Tongue (tissue), 2 donors: Measurements from ENCODE around the gene RAG1. TPM values are rescaled to one million over a fixed set of nuclear protein-coding genes. Genes with fewer than 3 reads are reported as not detected.
A peak's percentile ranks its signal among the peaks of the same experiment; 100 is the strongest.

Experiments used
- DNase-seq: peaks from one replicate; pipeline ENCODE4 v3.0.0-alpha.2; 2015
- total RNA-seq: library from RNA; depleted of rRNA; stranded (reverse); fragments of >200 nt; gene quantifications from one replicate; pipeline ENCODE4 v1.2.3, GENCODE V29; 2014

The RAG1 gene
- total RNA-seq, 1 donor from 2014 or later: 2.2 TPM

DNA sequence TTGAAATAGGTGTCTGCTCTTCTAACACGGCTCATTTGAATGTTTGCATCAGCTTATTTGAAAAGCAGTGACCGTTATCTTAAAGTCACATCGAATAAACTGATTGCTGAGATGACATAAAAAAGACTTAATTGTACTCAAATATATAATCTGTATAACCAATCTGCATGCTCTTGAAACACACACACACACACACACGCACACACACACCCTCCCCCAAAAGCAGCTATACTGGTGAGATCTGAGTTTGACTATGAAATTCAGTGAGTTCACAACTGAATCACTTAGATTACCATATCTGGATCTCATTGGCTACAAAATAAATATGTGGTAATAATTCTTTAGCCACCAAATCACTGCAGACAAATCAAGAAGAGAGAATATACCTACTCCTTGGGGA, 22.7 kb downstream of the RAG1 start:
- no peak for DNase-seq

DNA sequence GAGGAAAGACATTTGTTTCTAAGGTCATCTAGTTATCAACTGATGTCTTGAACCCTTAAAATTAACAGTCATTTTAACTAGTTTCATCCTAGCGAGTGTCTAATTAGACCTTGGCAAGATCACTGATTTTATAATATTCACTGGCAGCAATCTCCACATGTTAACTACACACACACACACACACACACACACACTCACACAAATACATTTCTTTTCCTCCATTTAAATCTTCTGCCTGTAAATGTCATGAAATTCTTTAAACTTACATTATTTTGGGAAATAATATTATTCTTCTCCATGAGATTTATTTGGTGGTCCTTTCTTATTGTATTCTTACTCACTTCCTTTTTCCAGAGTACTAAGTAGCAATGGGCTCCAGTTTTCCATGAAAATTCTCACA, 23.6 kb downstream of the RAG1 start:
- no peak for DNase-seq

DNA sequence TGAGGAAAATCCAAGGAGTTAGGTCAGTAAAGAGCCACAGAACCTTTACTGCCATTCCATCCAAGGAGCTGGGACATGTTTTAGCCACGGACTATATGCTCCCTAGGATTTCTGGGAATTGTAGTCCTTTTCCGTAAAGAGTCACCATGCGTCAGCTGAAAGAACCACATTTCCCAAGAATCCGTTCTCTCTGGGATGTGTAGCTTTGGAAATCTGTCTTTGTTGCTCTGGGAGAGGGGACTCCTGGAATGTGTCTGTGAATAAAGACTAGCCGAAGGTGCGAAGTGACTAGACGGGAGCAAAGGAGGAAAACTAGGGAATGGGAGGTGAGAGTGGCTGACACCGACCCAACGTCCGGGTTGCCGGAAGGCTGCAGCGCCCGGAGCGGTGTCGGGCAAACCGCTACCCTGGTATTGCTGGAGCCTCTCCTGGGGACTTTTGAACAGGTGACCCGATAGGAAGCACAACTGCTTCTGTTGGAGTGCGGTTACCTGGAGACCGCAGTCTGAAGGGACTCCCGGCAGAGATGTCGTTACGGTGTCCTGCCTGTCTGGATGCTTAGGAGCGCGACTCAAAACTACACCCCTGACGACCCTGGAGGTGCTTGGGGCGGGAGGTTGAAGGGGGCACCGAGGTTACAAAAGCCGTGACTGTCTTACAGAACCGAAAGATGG, 26.6 kb downstream of the RAG1 start, which contains the start of gene IFTAP:
TSS of gene IFTAP (plus strand) at position 187 of the 674 bp plus-strand sequence. CDS start 15,602 bp downstream, outside the sequence.
- DNase-seq: peak; percentile 97

DNA sequence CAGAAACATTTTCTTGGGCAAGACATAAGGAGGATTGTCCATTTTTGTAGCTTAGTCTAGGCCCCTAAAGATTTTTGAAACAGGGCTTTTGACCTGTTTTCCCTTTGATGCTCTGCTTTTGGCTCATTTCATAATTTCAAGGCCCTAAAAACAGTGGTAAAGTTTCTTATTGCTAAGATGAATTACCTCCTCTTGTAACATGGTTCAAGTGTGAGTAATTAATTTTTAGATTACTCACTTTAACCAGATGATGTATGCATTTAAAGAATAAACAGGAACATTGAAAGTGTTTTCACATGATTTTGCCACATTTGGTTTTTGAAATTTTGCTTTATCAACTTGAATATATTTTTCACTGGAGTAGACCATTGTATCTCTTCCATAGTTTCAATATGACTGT, 29.1 kb downstream of the RAG1 start:
- DNase-seq: no peak

DNA sequence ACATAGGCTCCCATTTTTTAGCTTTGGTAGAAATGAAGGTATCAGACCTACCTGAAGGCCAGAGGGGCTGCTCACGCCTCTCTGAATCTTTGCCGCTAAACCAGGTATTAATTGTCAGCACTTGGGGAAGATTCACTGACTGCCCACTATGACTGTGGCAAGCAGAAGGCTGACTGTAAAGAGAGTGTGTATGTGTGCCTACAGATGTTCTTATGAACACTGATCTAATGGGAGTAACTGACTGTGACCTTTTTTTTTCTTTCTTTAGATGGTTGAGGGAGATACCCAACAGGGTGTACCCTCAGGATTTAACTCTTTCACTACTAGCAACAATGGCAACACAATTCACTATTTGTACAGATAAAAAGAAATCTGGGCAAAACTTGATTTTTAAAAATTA, 30.2 kb downstream of the RAG1 start, which contains the start of gene RAG2:
TSS of gene RAG2 (minus strand) at position 186 of the 400 bp plus-strand sequence. CDS start 4,068 bp downstream, outside the sequence.
- no peak for DNase-seq

DNA sequence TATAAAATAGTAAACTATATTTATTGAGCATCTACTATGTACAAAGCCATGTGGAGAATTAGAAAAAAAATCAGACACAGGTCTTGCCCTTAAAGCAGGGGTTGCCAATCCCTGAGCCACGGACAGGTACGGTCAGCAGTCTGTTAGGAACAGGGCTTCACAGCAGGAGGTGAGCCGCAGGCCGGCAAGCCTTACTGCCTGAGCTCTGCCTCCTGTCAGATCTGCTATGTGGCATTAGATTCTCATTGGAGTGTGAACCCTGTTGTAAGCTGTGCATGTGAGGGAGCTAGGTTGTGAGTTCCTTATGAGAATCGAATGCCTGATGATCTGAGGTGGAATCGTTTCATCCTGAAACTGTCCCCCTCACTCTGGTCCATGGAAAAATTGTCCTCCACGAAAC, 32.4 kb downstream of the RAG1 start:
- DNase-seq: no peak

DNA sequence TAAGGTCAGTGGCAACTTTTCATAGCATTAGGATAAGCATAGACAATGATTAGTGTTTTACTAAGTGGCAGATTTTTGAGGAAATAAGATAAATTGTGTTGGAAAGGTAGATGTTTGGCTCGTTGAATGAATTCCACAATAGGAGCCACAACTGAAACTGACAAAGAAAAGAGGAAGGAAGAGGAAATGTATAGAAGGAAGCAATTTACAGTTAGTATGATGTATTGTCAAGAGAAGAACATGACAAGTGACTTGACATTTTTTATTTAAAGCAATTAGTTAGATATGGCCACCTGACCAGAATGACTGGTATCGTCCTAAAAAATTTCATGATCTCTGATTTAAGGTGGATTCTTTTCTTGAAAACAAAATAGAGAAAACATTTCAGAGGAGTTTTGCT, 33.3 kb downstream of the RAG1 start:
- DNase-seq: no peak

DNA sequence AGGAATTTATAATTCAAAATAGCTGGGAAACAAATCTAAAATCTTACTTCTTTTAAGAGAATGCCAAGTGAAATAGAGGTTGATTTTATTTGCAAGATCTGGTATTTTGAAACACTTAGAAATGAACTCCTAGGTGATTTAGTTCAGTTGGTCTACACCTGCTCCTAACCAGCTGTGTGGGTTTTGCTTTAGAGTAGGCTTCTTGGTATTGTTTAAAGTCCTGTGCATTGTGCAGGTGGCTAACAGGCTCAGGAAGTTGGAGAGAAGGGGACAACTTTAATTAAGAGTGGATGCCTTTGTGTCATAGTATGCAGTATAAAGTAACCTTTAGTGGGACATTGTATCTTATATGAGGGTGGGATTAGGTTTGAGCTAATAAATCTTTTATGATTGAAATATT, 34.3 kb downstream of the RAG1 start:
- no peak for DNase-seq

DNA sequence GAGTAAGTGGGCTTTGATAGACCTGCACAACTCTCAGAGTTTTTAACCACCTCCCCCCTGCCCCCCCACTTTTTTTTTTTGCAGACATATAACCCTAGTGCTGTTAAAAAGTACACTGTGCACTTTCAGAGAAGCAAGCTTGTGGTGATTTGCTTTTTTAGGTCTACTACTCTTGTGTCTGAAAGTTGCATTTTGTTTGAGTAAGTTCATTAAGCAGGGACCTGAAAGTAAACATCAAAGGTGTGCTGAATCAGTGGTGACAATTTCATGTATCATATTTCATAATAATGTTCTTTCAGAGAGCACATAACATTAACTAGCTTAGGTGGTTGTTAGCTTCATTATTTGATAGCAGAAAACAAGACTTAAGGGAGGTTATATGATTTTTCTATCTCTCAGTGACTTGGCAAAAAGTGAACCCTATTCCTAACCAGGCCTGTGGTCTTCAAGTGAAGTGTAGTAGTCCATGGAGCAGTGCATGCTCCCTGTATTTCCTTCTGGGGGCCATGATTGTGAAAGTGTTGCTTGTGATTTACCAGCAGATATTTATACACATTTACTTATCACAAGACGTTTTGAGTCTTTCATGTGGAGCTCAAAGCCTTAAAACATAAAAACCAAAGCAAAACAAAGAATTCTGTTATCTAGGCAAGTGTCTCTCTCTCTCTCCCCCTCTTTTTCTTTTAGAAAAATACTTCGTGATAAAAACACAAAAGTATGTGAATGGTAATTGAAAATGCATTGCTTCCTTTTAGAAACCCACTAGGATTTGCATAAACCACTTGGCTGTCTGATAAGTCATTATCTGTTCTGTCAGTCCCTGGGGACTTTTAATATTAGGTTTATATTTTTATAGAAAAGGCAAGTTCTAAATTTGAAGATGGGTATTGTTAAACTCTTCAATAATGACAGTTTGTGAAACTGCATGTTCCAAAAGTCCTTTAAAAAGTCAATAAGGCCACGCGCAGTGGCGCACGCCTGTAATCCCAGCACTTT, 37.7 kb downstream of the RAG1 start:
- DNase-seq: no peak

DNA sequence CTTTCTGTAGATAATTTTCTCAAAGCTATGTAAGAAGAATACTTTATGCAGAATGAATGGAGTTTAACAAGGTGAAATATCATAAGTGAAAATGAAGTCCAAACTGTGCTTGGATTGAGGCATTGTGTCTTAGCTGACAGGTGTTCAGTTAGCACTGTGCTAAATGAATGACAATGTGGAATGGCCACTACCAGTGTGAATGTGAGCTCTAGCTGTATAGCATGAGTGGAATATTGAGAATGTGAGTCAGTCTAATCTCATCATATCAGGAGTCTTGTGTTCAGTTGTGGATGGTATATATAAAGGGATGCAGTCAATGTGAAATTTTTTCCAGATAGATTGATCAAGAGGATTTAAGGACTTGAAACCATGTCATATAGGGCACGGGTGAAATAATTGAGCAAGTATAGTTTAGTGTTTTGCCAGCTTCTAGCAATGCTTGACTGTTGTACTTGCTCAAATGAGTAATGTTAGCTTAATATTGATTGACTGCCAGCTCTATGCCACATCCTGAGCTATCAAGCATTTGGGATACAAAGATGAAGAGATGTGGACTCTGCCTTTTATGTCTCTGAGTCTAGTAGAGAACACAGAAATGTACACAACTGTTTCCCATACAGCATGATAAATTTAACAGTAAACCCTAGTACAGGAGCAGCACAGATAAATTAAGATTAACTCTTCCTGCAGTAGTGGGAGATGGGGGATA, 40.8 kb downstream of the RAG1 start:
- DNase-seq: no peak

DNA sequence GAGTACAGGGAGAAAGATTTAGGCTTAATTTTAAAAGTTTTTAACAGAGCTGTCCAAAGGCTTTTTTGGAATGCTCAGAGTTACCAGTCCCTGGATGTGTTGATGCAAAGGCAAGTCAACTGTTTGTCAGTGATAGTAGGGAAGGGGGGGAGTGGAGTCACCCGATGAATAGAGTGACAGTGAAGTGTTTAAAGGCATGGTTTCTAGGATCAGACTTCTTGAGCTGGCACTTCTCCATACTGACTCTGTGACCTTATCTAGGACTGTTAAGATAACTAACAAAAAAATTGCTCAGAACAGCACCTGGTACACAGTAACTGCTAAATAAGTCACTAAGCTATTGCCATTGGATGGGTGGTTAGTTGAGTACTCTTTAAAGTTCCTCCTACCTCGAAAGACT, 41.6 kb downstream of the RAG1 start:
- no peak for DNase-seq

DNA sequence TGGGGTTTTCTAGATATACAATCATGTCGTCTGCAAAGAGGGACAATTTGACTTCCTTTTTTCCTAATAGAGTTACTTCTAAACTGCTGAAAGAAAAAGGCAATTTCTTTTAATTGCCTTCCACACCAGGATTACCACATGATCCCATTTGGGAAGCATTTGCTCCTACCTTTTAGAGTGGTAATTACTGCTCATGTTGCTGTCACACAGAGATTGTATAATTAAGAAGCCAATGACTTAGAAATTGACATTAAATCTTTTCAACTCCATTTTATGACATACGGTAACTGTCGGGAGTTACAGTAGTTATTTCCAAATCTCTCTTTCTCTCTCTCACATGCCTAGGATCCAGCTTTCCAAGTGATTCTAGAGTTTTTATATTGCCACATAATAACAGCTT, 48.0 kb downstream of the RAG1 start:
- DNase-seq: no peak

DNA sequence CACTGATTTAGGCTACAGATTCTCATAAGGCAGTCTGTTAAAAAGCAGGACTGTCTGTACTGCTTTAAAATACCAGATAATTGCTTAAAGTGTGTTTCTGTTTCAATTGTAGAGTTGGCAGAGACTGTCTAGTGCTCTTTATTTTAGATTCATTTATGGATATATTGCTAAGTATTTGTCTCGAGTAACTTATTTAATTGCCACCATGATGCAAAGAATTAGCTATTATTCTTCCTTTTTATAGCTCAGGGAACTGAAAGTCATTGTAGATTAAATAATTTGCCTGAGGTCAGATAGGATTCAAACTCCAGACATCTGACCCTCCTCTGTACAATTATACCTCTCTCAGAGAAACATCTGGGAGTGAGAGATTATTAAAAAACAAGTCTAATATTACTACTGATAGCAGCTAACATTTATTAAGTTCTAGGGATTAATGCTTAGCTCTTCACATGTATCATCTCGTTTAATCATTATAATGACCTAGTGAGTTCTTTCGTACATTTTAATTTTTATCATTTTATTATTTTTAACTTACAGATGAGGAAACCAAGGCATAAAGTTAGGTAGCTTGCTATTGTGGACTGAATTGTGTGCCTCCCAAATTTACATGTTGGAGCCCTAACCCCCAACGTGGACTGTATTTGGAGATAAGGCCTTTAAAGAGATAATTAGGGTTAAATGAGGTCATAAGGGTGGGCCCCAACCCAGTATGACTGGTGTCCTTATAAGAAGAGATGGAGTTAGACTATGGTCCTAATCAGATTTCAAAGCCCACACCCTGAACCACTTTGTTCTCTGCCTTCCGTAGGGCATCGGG, 49.9 kb downstream of the RAG1 start:
- no peak for DNase-seq

DNA sequence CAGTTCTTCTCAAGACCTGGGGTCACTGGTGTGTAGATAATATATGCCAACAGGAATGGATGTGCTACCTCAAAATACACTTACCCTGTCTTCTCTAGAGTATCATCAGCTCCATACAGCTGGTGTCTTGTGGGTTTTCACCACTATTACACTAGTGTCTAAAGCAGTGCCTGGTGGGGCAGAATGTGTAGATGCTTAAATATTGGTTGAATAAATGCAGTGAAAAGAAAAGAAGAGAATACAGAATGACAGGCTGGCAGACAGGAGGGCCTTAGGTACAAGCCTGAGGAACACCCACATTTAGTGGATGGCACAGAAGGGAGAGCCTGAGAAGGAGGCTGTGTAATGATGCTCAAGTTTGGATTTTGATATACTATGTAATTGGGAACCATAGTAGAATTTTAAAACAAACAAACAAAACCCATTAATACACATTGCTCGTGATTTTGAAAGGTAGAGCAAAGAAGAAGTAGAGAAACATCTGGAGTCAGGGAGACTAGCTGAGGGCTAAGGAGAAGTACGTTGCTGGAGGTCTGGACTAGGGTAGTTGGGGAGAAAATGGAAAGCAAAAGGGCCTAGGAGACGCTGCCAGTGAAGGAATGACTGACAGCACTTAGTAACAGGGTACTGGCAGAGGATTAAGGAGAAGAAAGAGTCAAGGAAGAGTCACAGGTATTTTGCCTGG, 50.7 kb downstream of the RAG1 start:
- DNase-seq: no peak

DNA sequence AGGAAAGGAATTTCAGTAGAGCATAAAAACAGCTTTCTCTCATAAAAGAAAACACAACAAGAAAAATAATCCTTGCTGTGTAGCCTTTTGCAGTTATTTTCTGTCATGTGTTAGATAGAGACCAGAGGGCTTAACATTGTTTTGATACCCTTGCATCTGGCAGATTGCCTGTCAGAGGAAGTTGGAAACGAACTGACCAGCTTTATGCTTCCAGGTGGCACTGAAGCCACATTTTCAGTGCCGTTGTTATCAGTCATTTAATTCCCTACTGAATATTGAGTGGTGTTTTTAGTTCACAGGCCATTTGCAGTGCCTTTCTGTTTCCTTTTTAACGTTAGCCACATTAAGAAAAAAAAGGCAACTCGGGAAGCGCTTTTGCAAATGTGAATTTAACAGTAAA, 51.7 kb downstream of the RAG1 start:
- peak; percentile 45 for DNase-seq

DNA sequence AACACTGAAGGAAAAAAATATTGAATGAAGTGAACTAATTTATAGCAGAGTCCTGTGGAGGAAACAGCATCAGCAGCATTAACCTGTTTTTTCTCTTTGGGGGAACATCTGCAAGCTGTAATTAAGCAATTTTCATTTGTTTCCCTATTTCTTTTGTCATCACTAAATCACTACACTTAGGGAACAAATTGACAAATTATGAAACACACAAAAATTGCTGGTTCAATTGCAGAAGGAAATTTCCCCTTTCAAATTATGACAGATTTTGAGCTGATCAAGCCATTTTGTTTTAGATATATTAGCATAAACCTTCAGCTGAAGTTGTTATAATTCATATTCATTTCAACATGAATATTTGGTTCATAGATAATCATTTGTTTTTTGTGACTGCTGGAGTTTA, 52.4 kb downstream of the RAG1 start:
- DNase-seq: no peak

DNA sequence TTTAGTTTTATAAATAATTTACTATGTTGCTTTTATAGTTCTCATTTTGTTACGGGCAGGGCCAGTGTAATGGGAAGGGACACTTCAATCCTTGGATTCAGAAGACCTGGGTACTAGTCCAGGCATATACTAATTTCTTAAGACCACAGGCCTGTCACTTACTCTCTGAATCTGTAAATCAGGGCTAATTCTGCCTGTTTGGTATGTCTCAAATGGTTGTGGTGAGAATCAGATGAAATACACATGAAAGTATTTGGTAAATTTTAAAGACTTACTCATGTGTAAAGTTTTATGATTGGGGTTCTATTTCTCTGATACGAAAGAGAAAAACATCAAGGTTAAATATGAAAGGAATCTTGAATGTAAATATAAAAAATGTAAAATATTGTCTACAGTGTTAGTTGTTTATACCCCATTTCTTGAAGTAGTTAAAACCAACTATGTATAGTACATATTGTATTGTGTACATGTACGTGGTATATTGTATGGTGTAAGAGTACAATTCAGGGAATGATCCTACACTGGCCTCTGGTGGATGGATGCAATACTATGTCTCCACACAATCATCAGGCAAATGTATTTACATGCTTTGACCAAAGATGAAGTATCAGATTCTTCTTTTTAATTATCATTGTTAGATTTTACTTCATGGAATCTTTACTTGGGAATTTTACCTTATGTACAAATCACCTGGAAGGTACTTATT, 54.8 kb downstream of the RAG1 start:
- peak; percentile 59 for DNase-seq

DNA sequence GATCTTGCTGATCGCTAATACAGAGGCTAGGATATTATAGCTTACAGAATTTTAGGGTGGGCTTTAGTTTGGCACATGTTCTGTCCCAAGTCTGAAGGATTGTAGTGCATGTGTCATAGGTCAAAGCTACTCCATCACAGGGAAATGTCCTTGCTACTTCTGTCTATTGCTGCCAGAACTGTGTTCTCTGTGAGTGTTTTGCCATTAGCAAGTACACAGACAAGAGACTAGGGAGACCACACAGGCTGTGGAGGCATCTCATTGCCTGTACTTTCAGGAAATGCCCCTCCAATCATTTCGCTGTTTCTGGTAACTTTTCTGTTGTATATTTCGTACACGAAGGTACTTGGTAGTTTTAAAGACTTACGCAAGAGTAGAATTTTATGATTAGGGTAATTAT, 55.7 kb downstream of the RAG1 start:
- DNase-seq: no peak

DNA sequence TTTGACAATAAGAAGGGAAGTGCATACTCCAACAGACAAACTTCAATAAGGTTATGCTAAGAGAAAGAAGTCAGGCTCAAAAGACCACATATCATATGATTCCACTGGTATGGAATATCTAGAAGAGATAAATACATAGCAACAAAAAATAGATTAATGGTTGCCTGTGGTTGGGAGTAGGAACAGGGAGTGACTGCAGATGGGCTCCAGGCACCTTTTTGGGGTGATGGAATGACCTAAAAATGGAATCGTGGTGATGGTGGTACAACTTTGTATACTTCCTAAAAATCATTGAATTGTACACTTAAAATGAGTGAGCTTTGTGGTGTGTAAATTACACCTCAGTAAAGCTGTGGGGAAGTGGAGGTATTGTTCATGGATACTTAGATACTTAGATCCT, 59.2 kb downstream of the RAG1 start:
- DNase-seq: no peak

DNA sequence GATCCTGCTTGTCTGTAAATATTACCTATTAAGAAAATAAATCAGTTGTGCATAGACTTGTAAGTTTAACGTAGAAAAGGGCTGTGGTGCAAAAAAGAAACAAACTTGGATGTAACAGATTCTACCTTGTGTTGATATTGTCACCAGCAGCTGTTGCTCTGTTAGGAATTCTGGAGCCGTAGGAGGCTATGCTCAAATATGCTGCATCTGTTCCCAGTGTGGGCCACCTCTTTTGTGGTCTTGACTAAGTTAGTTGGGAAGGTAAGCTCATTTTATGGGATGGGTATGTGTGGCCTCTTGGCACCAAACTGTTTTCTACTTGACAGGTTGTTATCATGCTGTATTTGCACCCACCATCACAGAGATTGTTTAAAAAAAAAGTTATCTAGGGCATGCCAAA, 59.7 kb downstream of the RAG1 start:
- no peak for DNase-seq

DNA sequence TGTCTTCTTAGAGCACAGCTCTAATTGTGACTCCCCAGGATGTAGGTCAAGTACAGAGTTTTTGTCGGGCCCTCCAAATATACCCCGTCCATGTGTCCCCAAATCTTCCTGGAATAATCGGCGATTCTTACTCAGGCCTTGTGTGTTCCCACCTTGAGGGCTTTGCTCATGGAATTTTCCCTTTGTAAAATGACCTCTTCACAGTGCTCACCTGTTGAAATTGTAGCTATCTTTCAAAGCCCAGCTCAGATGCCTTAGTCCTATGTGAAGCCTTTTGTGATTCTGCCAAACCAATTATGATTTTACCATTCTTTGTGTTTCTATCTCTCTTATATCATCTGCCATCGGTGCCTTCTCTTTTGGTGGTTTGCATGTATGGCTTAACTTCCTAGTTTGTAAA, 60.3 kb downstream of the RAG1 start:
- DNase-seq: no peak
